HG03460 (cell line): ENCODE data around the gene ABLIM2.

Experiments used
- ATAC-seq: cut with Tn5 transposase; IDR thresholded peaks from one replicate; pipeline ENCODE4 v1.9.1; 2021; ENCODE audit not compliant: unreplicated experiment

ABLIM2 gene

DNA sequence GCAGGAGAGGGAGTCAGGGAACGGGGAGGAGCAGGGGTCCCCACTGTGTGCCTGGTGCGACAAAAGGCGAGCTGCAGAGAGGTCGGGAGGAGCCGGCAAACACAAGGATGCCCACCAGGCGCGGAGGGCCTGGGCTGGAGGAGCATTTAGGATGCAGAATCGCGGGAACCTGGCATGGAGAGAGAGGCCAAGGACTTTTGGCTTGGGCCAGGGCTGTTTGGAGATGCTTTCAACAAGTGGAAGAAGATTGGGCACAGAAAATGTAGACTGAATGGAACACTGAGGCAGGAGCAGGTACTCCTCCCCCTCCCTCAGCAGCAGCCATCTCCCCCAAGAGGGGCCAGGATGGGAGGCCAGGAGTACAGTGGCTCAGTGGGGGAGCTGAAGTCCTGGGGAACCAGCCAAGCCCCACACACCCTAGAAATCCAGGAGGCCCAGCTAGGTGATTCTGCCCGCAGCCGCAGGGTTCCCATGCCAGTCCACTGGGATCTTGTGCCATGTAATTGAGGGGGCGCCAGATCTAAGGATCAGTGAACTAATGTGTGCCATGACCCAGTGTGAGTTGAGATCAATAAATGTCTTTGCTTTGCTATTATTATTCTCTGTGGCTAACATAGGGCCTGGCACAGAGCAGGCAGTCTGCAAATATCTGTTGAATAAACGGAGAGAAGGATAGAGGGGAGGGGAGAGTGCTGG lies 1.1 kb upstream of the ABLIM2 start:
- no peak for ATAC-seq

- ATAC-seq = no peak
Observed at GRCh38 chr4:8157944-8158709, 486 bp downstream of the ABLIM2 start.

GRCh38 chr4:8157496-8157895 lies 1.1 kb downstream of the ABLIM2 start:
- no peak for ATAC-seq

- ATAC-seq = no peak
Observed at GRCh38 chr4:8156617-8157016, 2.0 kb downstream of the ABLIM2 start.

- no peak for ATAC-seq
Observed at GRCh38 chr4:8155660-8156421, 2.8 kb downstream of the ABLIM2 start.

DNA sequence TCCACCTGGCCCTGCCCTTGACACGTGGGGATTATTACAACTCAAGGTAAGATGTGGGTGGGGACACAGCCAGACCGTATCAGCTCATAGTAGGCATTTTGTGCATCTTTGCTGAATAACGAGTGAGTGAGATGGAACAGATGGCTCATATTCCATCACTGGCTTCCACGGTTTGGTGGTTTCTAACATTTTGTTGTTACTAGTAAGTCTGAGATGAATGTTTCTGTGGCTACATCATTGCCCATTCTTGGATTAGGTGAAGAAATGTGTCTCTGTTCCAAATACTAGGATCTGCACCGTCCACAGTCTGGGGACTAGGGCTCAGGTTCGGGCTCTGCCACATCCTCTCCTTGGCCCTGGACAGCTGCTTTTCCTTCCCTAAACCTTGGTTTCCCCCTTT lies 3.6 kb downstream of the ABLIM2 start:
- ATAC-seq = no peak

GRCh38 chr4:8153441-8153840 lies 5.2 kb downstream of the ABLIM2 start:
- no peak for ATAC-seq

- no peak for ATAC-seq
Observed at GRCh38 chr4:8152865-8153257, 5.8 kb downstream of the ABLIM2 start.

- ATAC-seq = no peak
Observed at GRCh38 chr4:8152090-8152864, 6.3 kb downstream of the ABLIM2 start.

DNA sequence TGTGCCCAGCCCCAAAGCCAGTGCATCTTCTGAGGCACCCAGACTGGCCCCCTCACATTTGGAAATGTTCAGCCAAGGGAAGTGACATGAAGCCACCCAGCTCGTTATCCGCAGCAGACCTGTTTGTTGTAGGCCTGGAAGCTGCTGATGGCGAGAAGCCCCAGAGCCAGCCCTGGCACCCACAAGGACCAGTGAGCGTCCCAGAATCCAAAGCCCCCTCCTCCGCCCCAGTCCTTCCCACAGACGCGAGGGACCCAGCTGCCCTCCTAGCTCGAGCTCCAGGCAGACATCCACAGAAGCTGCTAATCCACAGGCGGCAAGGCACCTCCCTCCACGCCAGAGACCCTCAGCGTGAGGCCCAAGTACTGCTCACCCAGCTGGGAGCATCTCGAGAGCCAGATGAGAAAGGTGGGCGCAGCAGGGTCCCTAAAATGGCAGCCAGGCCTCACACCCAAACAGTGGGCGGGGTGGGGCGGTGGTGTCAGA lies 7.4 kb downstream of the ABLIM2 start:
- no peak for ATAC-seq

DNA sequence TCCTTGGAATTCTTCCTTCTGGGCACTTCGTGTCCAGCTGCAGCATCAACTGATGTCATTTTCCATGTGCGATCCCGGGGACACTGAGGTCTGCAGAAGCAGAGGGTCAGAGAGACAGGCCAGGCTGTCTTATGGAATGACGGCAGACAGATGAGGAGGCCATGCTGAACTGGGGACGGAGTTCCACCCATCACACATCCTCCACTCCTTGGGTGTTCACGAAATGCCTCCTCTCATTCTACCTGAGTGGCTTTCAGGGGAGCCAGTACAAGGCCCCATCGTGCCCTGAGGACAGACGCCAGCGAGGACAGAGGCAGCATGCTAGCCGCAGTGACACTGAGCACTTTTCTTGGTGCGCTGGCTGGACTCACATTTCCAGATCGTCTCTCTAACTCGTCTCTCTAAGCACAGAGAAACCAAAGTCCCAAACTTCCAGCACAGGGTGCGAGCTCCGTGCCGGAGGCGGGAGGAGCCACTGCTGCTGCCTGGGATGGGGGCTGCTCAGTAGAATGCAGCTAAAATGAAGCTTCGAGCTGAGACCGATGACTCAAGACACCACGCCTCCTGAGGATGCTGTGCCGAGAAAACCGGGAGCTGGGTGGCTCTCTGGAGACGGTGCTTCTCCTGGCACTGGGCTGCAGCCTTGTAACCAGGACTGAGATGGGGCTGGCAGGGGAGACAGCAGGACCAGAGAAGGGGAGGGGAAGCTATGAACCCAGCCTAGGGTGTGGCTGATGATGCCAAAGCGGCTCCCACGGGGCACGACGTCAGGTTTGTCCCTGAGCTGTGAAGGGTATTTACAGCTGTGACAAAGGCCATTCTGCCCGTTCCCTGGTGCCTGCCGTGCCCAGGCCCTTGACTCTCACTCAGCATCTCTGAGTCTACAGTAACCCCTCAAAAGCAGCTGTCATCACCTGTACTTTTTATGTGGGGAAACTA lies 8.2 kb downstream of the ABLIM2 start:
- ATAC-seq = no peak

- ATAC-seq = no peak
Observed at GRCh38 chr4:8149664-8150063, 8.9 kb downstream of the ABLIM2 start.

DNA sequence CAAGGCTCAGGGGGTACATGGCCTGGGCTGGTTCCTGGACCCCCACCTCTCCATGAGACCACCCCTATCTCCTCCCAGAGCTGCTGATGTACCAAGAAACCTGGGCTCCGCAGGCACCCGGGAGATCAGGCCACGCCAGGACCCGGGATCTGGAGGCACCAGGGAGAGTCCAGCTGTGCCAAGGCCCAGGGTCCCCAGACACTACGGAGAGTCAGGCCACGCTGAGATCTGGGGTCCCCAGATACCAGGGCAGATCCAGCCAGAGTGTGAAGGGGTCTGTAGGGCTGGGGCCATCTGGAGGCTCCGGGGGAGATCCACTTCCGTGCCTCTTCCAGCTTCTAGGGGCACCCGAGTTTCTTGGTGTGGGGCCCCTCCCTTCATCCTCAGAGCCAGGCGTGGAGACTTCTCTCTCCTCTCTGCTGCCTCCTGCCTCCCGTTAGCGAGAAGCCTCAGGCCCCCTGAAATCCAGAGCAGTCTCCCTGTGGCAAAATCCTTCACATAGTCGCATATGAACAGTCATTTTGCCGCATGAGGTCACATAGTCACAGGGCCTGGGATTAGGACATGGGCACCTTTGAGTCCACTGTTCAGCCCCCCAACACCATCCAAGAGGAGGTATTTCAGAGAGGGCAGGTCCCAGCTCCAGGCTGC lies 9.7 kb downstream of the ABLIM2 start:
- no peak for ATAC-seq

- no peak for ATAC-seq
Observed at GRCh38 chr4:8148159-8148558, 10.5 kb downstream of the ABLIM2 start.

- ATAC-seq = no peak
Observed at GRCh38 chr4:8147231-8147970, 11.2 kb downstream of the ABLIM2 start.

- no peak for ATAC-seq
Observed at GRCh38 chr4:8146157-8146556, 12.5 kb downstream of the ABLIM2 start.

DNA sequence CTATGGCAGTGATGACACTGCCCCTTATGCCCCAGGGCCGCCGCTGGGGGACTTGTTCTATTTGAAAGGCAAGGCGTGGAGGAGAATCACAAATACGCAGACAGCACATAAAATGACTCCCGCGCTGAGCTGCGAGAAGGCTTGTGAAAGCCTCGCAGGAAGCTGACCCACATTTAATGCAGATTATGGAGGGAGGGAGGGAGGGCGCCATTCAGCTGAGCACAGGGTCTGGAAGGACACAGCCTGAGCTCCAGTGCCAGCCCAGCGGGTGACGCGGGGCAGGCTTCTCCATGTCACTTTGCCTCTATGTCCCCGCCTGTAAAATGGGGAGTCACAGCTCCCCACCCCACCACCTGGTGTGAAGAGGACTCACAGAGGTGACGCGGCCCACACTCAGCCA lies 14.3 kb downstream of the ABLIM2 start:
- no peak for ATAC-seq

- no peak for ATAC-seq
Observed at GRCh38 chr4:8143392-8144140, 15.0 kb downstream of the ABLIM2 start.
